ENCODE results near the gene ZSCAN16.
A peak's percentile ranks its signal among the peaks of the same experiment; 100 is the strongest.
"Not testable (repeated sequence)": the region's sequence is repeated elsewhere in the genome, so short reads cannot be mapped to it uniquely, and the experiment has no call there.

Gene ZSCAN16

DNA sequence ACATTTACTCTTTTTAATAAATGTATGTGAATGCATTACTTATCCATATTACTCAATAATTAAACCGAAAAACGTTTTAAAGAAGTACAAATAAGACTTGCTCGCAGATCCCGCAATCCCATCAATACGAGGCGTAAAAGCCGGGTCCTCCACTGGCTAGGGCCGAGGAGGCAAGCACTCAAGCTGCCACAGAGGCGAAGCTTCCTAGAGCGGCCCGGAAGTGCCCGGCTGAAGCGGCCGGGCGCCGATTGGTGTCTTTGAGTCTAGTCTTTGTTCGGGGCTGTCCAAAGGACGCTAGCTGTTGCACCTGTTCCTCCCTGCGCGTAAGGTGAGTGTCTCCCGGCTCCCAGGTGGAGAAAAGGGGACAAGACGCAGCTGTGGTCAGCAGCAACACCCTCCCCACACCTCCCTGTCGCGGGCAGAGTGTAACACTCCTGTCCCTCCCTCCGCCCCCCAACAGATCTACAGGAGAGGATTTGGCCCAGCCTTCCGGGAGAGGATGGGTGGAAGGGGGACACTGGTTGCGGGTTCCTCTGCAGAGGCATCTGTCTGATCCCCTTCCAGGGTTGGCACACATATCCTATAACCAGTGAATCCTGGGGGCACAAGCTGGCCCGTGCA lies at the start of gene ZSCAN16:
Gene ZSCAN16 (plus strand): TSS at position 260 of the 621 bp plus-strand sequence. CDS start 835 bp downstream, outside the sequence.
- DNase-seq (ENCODE audit: low spot score), result peak; percentile 89

DNA sequence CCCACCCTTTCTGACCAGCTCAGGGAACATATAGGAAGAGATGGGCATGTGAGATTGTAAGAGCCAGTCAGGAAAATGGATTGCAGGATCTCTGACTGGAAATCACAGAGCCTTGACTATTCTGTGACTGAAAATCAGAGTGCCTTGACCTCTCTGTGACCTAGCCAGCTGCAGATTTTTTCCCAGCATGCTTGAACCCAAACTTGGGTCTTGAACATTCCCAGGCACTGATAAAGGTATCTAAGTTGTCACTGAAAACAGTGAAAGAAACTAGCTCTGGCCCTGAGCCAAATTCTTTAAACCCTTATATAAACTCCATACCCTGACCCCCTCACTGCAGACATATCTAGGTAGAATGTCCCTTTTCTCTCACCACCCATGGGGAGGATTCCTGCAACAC lies 46.4 kb upstream of the ZSCAN16 start:
- no peak for DNase-seq (ENCODE audit: low spot score)

DNA sequence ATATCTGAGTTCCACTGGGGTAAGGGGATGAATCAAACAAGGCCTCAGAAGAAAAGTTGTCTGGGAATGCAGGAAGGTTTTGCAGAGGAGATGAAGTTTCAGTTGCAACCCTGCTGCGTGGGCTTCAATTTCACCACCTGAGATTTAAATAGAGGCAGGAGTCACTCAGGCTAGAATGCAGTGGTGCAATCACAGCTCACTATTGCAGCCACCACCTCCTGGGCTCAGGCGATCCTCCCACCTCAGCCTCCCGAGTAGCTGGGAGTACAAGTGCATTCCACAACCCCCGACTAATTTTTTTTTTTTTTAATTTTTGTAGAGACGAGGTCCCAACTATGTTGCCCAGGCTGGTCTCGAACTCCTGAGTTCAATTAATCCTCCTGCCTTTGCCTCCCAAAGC lies 45.6 kb upstream of the ZSCAN16 start:
- no peak for DNase-seq (ENCODE audit: low spot score)

DNA sequence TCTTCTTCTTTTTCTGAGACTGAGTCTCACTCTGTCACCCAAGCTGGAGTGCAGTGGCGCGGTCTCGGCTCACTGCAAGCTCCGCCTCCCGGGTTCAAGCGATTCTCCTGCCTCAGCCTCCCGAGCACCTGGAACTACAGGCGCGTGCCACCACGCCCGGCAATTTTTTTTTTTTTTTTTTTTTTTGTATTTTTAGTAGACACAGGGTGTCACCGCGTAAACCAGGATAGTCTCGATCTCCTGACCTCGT lies 44.1 kb upstream of the ZSCAN16 start, which contains the start of gene ZNF165:
Gene ZNF165 (plus strand): TSS at position 188 of the 250 bp plus-strand sequence. CDS start 4,913 bp downstream, outside the sequence.
- not testable (repeated sequence) for DNase-seq (ENCODE audit: low spot score)

DNA sequence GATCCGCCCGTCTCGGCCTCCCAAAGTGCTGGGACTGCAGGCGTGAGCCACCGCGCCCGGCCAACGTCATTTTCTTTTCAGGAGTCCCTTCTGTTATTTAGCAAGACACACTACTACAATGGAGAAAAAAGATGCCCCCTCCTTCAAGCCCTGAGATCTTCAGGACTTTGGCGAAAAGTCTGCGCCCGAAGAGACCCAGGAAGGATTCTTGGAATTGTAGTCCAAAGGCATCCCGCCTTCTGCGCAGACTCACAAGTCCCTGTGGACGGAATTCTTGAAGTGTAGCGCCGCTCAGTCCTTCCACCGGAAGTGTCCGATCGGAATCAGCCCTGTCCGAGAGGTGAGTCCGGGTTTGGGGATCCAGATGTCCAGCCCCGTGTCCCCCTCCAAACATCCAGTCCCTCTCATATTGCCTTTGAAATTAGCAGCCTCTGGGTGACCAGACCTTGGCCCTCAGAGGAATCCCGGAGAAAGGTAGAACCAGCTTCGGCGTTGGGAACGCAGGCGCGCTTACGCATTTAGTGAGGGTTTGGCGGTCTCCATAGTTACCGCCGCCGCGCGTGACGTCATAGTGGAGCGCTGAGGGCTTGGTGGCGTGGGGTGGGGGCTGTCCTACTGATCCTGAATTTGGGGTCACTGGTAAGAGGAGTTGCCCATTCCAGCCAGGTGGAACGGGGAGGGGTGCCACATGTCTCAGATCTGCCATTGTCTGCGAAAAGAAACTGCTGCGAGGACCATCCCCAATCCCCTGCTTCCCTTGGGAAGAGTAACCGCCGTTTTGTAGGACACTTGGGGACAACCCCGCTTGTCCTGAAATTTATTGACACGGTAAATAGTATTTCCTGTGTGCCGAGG lies 43.6 kb upstream of the ZSCAN16 start:
- peak; percentile 98 for DNase-seq (ENCODE audit: low spot score)

DNA sequence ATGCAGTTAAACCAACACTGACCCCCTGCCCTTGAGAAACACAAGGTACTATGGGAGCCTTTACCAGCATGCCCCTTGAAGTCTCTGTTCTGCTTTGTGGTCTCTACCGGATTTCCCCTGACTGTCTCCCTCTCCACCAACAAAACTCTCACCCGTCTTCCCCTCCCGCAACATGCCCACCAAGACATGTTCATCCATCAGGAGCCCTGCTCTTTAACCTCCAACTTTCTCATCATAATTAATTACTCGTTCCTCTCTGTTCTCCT lies 43.0 kb upstream of the ZSCAN16 start:
- no peak for DNase-seq (ENCODE audit: low spot score)

DNA sequence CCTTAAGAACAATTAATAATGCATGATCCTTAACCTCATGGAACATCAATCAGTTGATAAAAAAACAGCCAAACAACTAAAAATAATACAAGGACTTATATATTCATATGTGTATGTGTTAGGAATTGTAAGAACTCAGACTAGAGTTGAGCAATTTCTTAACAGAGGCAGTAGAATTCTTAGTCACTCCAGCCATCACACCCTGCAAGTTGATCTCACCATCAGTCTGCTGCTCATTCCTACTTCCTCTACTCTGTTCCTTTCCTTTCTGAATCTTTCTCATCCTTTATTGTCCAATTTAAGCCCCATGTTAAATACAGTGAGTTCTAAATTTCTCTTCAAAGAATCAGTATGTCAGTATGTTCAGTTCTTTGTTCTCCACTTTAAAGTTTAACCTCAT lies 41.5 kb upstream of the ZSCAN16 start:
- no peak for DNase-seq (ENCODE audit: low spot score)

DNA sequence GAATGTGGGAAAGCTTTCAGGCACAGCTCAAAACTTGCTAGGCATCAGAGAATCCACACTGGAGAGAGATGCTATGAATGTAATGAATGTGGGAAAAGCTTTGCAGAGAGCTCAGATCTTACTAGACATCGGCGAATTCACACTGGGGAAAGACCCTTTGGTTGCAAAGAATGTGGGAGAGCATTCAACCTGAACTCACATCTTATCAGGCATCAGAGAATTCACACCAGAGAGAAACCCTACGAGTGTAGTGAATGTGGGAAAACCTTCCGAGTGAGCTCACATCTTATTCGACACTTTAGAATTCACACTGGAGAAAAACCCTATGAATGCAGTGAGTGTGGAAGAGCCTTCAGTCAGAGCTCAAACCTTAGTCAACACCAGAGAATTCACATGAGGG lies 35.4 kb upstream of the ZSCAN16 start:
- DNase-seq (ENCODE audit: low spot score), result no peak

DNA sequence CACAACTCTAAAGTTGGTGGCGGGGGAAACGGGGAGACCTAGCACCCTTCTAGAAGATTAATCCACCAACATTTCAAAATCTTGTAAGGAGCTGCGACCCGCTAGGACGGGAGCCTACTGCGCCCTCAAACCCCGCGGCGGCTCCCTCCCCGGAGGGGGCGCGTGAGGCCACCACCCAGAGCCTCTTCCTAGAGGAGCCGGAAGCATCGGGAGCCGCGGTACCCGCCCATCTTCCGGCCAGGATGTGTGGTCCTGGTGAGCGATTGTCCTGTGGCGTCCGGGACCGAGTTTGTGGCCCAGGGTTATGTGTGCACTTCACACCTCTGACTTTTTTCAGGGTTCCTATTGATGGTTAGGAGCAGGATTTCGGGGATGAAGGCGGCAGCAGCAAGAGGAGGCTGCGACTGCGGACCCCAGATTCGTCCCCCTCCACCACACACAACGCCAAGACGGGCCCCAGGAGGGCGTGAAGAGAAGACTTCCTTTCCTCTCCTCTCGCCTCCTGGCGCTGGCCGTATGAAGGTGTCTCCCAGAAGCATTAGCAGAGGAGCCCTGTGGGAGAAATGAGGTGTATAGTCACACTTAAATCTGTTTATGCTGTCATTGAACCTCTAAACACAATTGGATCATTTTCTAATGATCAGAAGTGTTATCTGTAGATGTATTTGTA lies 33.4 kb upstream of the ZSCAN16 start:
- peak; percentile 10 for DNase-seq (ENCODE audit: low spot score)

DNA sequence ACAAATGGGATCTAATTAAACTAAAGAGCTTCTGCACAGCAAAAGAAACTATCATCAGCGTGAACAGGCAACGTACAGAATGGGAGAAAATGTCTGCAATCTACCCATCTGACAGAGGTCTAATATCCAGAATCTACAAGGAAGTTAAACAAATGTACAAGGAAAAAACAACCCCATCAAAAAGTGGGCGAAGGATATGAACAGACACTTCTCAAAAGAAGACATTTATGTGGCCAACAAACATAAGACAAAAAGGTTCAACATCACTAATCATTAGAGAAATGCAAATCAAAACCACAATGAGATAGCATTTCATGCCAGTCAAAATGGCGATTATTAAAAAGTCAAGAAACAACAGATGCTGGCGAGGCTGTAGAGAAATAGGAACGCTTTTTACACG lies 22.2 kb upstream of the ZSCAN16 start:
- not testable (repeated sequence) for DNase-seq (ENCODE audit: low spot score)

DNA sequence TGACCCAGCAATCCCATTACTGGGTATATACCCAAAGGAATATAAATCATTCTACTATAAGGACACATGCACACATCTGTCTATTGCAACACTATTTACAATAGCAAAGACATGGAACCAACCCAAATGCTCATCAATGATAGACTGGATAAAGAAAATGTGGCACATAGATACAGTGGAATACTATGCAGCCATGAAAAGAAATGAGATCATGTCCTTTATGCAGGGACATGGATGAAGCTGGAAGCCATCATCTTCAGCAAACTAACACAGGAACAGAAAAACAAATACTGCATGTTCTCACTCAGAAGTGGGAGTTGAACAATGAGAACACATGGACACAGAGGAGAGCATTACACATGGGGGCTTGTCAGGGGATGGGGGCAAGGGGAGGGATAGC lies 21.7 kb upstream of the ZSCAN16 start:
- not testable (repeated sequence) for DNase-seq (ENCODE audit: low spot score)

DNA sequence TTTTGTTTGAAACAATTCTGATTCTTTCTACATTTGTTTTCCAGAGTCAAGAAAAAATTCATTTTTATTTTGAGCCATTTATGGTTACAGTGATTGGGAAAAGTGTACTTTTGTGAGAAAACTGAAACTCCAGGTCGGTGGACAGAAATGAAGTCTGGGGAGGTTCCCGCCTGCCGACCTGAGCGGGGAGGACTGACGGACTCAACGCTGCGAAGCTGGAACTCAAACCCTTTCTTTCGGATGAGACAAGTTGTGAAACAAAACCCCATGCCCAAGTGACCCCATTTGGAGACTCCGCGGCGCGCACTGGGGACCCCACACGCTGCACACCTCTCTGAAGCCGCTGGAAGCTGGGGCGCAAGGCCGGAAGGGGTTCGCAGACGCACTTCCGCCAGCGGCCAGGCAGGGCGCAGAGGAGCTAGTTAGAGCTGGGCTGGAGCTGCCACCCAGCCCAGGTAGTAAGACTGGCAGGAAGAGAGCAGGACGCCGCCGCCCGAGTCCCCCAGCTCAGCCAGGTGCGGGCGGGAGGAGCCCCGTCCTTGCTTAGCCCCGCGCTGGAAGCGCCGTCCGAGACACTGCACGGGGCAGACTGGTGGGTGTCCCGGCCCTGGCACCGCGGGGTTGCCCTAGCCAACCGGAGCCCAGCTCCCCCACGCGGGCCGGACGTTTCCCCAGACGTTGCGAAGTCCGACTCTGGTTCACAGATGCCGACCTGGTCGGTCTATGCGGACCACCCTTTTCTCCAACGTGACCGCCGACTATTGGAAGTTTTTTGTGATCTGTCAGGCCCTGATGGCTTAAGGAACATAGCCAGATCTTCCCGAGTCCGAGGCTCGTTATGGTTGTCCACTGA lies 19.8 kb upstream of the ZSCAN16 start:
- DNase-seq (ENCODE audit: low spot score), result peak; percentile 88

DNA sequence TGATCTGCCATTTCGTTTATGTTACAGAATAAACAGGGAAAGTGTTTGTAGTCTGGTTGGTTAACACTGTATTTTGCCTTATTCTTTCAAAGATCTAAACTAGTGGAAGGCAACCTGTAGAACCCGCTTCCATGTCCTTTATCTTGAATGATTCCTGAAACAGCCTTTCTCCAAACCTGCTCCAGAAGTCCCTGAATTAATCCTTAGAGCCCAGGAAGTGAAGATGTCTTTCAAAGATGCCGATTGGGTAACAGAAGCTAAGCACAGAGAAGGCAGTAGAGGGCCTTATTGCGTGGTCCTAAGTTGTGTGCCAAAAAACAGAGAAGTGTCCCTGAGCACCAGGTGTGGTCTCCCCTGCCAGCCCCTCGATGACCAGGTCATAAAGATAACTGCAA lies 19.2 kb upstream of the ZSCAN16 start:
- DNase-seq (ENCODE audit: low spot score), result peak; percentile 18

DNA sequence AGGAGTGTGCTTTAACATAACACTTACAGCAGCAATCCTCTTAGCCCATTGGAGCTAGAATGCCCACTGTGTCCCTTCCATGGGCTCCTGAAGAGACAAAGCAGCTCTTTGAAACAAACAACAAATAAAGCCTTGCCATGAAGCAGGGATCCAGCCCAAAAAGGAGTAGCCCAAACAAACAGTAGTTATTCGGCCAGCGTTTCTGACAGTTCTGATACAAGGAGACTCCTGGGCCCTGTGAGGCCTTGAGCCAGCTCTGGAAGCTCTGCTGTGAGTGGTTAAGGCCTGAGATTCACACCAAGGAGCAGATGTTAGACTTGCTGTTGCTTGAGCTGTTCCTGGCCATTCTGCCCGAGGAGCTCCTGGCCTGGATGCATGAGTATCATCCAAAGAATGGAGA lies 16.9 kb upstream of the ZSCAN16 start:
- DNase-seq (ENCODE audit: low spot score), result no peak

DNA sequence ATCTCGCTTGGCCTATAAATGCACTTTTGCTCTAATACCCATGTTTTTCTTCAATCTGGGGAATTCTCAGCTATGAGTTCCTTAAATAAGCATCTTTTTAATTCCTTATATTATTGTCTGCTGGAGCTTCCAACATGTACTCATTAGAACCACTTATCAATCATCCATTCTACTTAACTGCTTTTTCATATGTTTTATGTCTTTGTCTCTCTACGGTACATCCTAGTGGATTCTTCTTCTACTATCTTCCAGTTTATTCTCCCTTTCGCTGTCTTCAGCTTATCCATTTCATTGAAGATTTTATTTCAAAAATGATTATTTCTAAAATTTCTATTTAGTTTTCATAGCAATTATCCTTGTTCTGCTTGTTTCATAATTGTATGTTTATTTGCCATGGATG lies 12.4 kb upstream of the ZSCAN16 start:
- no peak for DNase-seq (ENCODE audit: low spot score)

DNA sequence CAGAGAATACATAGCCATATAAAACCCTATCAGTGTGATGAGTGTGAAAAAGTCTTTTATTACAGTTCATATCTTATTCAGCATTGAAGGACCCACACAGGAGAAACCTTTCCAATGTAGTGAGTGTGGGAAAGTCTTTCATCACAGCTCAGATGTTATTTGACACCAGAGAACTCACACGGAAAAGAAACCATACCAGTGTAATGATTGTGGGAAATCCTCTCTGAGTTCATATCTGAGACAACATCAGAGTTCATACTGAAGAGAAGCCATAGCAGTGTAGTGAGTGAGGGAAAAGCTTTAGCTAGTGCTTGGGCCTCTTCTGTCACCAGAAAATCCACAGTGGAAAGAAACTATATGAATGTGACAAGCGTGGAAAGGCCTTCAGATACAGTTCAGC lies 8.6 kb upstream of the ZSCAN16 start:
- no peak for DNase-seq (ENCODE audit: low spot score)

DNA sequence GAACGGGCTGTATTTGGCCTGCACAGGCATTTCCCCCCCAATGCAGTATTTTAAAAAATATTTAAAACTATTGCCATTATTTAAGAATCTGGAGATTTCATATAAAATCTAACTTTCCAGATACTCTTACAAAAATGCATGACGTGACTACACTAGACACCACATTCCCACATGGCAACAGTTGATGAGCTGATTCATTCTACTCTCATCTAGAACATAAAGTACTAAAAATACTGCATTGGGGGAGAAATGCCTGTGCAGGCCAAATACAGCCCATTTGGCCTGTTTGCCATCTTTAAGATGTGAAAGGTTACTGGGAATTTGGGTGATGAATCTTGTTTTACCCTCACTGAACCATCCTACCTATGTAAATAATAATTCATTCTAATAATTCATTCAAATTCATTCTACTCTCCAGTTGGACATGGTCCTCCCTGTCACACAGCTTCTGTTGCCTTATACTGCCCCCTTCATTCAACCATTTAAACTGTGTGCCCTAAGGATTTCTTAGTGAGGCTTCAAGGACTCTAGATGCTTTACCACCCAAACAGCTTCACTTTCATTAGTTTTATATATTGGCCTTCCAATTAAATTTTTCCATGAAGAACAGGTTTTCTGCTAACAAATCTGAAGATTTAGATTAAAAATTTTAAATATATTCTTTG lies 6.9 kb upstream of the ZSCAN16 start:
- DNase-seq (ENCODE audit: low spot score), result no peak

DNA sequence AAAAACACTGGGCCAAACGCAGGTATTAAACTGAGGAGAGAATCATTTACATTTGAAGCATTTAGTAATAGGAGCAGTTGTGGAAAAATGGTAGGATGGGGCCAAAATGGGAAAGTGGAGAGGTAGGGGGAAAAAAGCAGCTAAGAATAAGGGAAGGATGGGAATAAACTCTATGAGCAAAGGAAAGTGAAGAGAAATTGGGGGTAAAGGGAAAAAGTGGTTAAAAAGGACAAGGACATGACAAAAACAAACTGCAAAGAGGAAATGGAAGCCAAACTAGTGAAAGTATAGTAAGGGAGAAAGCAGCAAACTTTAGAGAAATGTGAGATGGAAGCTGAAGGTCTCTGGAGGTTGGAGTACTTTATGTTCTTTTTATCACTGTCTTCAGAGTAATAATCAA lies 6.2 kb upstream of the ZSCAN16 start:
- DNase-seq (ENCODE audit: low spot score), result no peak

DNA sequence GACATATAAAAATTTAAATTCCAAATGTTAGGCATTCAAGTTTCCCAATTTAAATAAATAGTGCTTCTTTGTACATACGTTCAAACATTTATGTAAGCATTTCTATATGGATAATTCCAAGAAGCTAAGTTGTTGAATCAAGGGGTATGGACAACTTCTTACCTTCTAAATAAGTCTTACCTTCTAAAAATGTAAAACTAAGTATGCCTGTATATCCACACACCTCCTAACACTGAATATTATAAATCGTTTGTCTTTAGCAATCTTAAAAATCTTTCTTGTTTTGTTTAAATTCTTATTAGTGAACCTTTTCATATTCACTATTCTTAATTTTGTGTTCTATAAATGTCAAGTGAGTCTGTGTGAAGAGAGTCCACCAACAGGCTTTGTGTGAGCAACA lies 2.5 kb upstream of the ZSCAN16 start:
- no peak for DNase-seq (ENCODE audit: low spot score)

DNA sequence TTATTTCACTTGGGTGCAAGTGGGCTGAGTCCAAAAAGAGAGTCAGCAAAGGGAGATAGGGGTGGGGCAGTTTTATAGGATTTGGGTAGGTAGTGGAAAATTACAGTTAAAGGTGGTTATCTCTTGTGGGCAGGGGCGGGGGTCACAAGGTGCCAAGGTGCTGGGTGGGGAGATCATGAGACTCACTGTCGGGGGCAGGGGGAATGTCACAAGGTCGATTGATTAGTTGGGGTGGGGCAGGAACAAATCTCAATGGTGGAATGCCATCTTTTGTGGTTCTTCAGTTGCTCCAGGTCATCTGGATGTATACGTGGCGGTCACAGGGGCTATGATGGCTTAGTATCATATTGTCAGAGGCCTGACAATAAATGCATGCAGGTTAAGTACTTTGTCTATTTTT lies 2.1 kb upstream of the ZSCAN16 start:
- DNase-seq (ENCODE audit: low spot score), result not testable (repeated sequence)

DNA sequence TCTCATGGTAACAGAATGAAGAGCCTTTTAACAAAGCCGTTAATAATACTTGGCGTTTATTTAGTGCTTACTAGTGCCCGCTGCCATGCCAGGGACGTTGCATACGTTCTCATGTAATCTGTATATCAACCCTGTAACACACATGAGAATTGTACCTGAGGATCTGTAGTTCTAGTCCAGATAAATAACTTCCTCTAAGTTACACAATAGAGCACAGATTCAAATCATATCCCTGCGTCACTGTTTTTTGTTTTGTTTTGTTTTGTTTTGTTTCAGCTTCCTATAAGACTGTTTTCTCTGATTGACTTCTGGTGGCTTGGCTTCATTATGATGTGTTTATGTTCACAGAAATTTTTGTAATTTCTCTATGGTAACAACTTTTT lies 553 bp downstream of the ZSCAN16 start:
- no peak for DNase-seq (ENCODE audit: low spot score)

DNA sequence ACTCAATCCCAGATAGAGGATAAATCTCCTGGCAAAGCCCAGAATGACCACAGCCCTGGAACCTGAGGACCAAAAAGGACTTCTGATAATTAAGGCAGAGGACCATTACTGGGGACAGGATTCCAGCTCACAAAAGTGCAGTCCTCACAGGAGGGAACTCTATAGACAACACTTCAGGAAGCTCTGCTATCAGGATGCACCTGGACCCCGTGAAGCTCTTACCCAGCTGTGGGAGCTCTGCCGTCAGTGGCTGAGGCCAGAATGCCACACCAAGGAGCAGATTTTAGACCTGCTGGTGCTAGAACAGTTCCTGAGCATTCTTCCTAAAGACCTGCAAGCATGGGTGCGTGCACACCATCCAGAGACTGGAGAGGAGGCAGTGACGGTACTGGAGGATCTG lies 992 bp downstream of the ZSCAN16 start:
- no peak for DNase-seq (ENCODE audit: low spot score)

Measured in AG08395 (cell line).